Right ventricle myocardium superior (tissue), 1 donor: ENCODE measurements around the gene LIMS1. TPM values are rescaled to one million over a fixed set of nuclear protein-coding genes. Genes with fewer than 3 reads are reported as not detected.
A peak's percentile ranks its signal among the peaks of the same experiment; 100 is the strongest.
"Not testable (repeated sequence)": the region's sequence is repeated elsewhere in the genome, so short reads cannot be mapped to it uniquely, and the experiment has no call there.

Source experiments
- ATAC-seq: fragments of 200-7000 bp; cut with Tn5 transposase; one replicate; pipeline ENCODE4 v1.9.1; 2020; ENCODE audit warnings: mild to moderate bottlenecking; ENCODE audit not compliant: poor library complexity
- DNase-seq: peaks from one replicate; pipeline ENCODE4 v3.0.0-alpha.2; 2020
- intact Hi-C: fragments of 100-400 bp; cut with DNase I; formaldehyde crosslinking; loops from one replicate; pipeline ENCODE4 v1.11.2; 2022
- total RNA-seq: library from RNA; stranded (reverse); fragmentation: NEBNext Ultra II Directional; extraction: Animal tissue kit (Norgen Biotek cat#: 25700); gene quantifications from one replicate; pipeline ENCODE4 v1.2.1, GENCODE V29; 2021
- donor health status: DM: no; HTN: yes; CAD: no; lungs with severe emphysema.

Gene LIMS1
- total RNA-seq, 1 donor from 2014 or later = 75.7 TPM

DNA sequence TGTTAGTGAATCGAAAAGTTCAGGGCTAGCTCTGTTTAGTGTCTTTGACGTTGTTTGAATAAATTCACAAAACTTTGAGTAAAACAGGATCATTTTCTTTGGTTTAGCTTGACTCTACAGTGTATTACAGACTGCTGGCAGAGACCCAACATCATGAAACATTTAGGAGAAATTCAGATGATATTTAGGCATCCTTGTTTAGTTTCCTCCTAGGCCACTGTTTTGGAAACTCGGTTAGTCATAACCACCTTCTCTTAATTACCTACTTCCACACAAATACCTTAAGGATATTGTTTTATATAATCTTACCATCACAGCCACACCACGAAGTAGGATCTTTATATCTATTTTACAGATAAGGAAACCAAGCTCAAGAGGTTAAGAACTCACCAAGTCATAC is 7.8 kb downstream of the LIMS1 start:
- intact Hi-C loops = no loop called here
- ATAC-seq = no peak
- DNase-seq = no peak

DNA sequence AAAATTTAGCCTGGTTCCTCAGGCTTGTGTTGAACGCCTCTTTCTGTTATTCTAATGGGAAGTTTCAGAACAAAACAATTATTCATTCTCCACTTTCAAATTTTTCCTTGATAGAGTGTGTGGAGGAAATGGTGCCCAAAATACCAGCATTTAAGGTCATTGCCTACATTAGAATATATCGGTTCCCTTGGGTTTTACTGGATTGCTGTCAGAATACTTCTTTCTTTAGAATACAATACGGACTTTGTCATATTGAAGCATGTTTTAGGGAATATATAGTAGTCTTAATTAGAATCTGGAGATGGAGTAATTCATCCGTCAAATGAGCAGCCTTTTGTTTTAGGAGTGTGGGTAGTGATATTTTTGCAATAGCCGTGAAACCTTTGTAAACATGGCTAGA is 13.3 kb downstream of the LIMS1 start:
- intact Hi-C loops = no loop called here
- no peak for DNase-seq
- ATAC-seq = no peak

GRCh38 chr2:108548208-108549003 is 14.1 kb downstream of the LIMS1 start:
- intact Hi-C loops = no loop called here
- no peak for ATAC-seq
- DNase-seq = no peak

DNA sequence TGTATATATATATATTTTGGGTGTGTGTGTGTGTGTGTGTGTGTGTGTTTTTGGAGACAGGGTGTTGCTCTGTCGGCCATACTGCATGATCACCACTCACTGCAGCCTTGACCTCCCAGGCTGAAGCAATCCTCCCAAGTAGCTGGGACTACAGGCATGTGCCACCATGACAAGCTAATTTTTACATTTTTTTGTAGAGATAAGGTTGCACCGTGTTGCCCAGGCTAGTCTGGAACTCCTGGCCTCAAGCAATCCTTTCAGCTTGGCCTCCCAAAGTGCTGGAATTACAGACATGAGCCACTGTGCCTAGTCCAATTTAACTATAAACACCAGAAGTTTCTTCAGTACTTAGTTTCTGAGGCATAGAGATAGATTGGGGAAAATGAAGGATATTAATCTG is 18.3 kb downstream of the LIMS1 start:
- DNase-seq = no peak
- intact Hi-C loops = no loop called here
- ATAC-seq = no peak

DNA sequence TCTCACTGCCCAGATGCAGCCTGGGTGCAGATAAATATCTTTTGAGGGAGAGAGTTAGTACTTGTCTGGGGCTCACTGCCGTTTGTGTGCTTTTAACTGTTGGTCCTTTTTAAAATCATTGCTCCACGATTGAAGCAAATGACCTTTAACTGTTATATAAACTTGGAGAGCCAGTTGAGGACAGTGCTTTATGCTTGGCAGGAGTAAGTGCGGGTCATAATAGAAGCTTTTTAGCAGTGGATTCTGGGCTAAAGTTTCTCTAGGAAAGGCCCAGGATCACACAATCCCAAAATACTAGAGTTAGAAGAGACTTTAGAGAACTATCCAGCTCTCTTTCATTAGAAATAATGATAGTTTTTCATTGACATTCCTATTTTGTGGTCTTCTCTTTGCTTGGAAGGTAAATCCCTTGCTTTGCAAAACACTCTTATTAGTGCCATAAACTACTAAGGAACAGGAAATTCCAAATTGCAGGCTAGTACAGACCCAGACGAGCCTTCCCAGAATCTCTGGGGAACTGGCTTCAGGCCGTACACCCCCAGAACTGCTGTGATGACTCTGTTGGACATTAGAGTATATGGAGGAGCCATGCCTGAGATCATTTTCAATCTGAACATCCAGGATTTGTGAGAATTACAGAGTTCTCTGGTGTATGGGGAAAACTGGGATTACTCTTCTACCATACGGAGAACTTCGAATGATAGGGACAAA is 19.1 kb downstream of the LIMS1 start:
- ATAC-seq (peak; percentile 76), DNase-seq (no peak)
- intact Hi-C loops = no loop called here

- DNase-seq (peak; percentile 78), ATAC-seq (peak; percentile 89)
- intact Hi-C loops = no loop called here
Observed at GRCh38 chr2:108554528-108554927, 20.3 kb downstream of the LIMS1 start.

DNA sequence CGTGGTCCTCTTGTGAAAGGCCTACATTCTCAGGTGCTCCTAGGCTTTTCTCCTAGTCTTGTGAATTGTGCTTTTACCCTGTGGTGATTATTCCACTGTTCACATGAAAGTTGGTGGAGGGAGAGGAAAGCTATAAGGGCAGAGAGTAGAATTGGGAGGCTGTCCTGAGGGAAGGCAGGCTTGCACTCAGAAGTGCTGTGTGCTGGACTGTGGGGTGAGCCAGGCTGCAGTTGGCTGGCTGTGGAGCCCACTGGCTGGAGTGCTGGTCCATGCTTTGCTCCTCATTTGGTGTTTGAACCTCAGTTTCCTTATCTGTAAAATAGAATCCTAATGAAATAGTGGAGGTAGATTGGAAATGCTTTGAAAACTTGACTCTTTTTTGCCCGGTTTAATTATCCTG is 21.3 kb downstream of the LIMS1 start:
- intact Hi-C loops = no loop called here
- no peak for DNase-seq
- peak; percentile 41 for ATAC-seq

DNA sequence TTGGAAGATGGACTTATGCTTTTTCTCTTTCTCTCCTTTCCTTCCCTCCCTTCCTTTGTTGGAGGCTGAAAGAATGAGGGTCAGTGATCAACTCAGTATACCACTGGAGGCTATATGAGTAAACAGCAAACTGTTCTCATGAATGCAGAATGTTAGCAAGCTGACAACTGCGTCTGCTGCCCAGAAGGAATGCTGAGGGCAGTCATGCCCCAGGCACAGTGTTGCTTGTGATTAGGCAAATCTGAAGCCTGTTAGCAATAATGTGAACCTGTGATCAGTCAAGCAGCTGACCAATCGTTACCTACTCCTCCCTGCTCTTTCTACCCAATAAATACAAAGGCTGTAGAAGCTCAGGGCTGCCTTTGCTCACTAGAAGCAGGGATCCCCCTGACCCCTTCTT is 22.3 kb downstream of the LIMS1 start:
- ATAC-seq, intact Hi-C loops, DNase-seq: not testable (repeated sequence)

GRCh38 chr2:108560241-108560811 is 26.1 kb downstream of the LIMS1 start:
- intact Hi-C loops = no loop called here
- ATAC-seq = no peak

DNA sequence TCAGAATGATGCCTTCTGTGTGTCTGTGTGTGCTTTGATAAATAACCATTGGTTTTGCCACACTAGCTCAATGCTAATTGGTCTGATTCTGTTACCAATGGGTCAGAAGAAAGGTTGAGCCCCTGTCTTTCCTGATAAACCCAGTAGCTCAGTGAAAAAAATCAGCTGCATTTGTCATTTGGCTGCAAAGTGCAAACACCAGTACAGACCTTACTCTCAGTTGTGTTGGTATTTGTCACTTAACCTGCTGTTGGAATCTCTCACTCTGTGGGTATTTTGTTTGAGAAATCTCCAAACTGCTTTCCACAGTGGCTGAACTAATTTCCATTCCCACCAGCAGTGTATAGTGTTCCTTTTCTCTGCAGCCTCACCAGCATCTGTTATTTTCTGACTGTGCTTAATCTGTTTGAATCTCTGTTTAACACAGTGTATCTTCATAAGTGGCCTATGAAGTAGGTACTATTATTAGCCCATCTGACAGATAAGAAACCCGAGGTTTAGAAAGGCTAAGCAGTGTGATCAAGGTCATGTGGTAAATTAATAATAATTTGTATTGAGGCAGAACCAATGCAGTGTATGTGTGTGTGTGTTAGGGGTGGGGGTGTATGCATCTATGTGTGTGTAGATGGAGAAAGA is 26.7 kb downstream of the LIMS1 start:
- ATAC-seq (peak; percentile 57), DNase-seq (no peak)
- intact Hi-C loops = no loop called here

More at GRCh38 chr2:108560241-108560811, 26.1 kb downstream of the LIMS1 start:
- DNase-seq = no peak

DNA sequence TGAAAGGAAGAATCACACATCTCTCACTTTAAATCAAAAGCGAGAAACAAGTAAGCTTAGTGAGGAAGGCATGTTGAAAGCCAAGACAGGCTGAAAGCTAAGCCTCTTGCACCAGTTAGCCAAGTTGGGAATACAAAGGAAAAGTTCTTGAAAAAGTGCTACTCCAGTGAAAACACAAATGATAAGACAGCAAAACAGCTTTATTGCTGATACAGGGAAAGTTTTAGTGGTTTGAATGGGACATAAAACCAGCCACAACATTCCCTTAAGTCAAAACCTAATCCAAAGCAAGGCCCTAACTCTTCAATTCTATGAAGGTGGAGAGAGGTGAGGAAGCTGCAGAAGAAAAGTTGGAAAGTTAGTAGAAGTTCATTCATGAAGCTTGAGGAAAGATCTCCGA is 28.0 kb downstream of the LIMS1 start:
- DNase-seq (no peak), ATAC-seq (no peak)
- intact Hi-C loops = no loop called here

DNA sequence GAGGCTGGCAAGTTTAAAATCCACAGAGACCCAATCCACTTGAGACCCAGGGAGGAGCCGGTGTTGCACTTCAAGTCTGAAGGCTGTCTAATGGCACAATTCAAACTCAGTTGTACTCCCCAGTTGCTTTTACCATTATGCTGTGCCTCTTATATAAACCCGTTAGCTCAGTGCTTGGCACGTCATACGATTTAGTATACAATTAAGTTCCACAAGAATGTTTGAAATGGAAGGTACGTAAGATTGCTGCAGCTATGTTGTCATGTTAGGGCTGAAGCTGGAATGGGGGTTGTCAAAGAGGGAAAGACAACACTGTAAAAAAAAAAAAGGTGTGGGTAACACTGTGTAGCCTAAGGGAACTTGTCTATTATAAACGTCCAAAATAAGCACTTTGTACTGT is 30.2 kb downstream of the LIMS1 start:
- ATAC-seq = no peak
- intact Hi-C loops = no loop called here
- no peak for DNase-seq

GRCh38 chr2:108565778-108566375 is 31.6 kb downstream of the LIMS1 start:
- DNase-seq = no peak
- no peak for ATAC-seq
- intact Hi-C loops = no loop called here

DNA sequence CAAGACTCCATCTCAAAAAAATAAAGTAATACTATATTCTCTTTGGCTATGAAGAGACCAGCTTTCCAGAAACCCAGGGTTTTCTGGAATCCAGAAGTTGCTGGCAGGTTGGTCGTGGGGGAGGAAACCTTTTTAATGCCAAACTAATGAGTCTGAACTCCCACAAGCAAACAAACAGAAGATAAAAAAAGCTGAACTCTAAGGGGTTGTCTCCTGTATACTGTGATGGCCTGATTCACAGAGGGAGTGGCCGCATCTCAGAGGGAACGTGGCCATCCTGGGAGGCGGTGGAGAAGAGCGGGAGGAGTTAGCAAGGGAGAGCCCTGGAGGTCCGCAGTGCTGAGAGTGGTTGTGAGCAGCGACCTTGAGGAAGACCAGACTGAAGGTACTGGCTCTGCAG is 36.1 kb downstream of the LIMS1 start:
- DNase-seq (no peak), ATAC-seq (no peak)
- intact Hi-C loops = loop anchor here (5.0 kb wide), 1 partner anchor 33 kb away; no protein-coding TSS in a partner anchor

DNA sequence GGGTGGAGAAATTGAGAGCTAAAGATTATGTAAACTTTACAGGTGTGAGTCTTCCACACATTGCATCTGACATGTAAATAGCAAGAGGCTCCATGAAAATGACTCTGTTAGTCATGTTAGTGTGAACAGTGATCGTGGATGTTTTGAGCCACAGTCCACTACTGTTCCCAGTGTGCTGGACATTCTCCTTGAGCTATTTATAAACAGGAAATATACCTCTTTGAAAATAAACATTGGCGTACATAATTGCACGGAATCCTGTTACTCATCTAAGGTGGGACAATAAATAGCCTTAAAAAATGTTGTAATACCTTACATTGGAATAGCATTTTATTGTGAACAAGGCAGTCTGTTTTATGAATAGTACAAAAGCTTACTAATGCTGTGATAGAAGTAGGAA is 37.0 kb downstream of the LIMS1 start:
- ATAC-seq = peak; percentile 39
- intact Hi-C loops = loop anchor here (5.0 kb wide), 1 partner anchor 34 kb away; no protein-coding TSS in a partner anchor
- DNase-seq = no peak

DNA sequence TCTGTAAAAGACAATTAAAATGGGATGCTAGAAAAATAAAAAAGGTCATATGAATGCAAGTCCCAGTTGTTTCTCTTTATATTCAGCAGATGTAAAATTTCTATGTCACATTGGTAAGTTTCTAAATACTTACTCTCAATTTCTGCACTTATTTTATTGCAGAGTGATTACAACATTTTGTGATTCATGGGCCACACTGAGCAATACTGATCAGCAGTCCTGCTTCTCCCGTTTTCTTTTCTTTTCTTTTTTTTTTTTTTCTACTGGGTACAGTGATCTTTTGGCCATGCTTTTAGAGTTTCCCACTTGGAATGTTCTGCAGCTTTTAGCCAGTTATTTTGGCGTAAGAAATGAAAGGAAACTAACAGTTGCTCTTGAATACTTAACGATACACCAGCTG is 38.8 kb downstream of the LIMS1 start:
- ATAC-seq (peak; percentile 45), DNase-seq (no peak)
- intact Hi-C loops = loop anchor here (5.0 kb wide), 1 partner anchor 36 kb away; no protein-coding TSS in a partner anchor

DNA sequence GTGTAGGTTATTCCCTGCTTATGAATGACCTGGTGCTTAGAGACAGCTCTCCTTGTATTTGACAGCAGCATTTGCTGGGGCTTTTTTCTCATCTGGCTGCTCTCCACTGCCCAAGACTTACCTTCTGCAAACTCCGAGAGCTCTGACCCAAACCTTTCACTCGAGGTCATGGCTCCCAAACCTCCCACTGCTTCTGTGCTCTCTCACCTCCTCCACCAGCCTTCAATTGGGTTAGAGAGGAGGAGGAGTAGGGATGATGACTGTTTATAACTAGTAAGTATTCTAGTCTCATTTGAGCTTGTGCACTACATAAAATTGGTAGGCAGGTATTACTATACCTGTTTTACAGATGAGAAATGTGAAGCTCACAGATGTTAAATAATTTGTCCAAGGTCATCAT is 40.1 kb downstream of the LIMS1 start:
- DNase-seq = no peak

GRCh38 chr2:108575132-108575966 is 41.1 kb downstream of the LIMS1 start:
- no peak for ATAC-seq
- intact Hi-C loops = no loop called here
- DNase-seq = no peak

More for the DNA sequence above, 40.1 kb downstream of the LIMS1 start:
- ATAC-seq = no peak
- intact Hi-C loops = loop anchor here (5.0 kb wide), 1 partner anchor 37 kb away; no protein-coding TSS in a partner anchor
